ENCODE data around the gene SAMD9. TPM values are rescaled to one million over a fixed set of nuclear protein-coding genes. Genes with fewer than 3 reads are reported as not detected.

Gene SAMD9
- total RNA-seq, 1 experiment from 2014 or later = not detected

GRCh38 chr7:93146036-93146435 lies 28.3 kb upstream of the SAMD9 start:
- Histone ChIP-seq H2AK5ac (ENCODE audit: insufficient read length, low read length) (no peak overlapping the region), H3K23me2 (ENCODE audit: insufficient read length, low read depth, low read length, poor library complexity, severe bottlenecking) (no peaks in the 10 kb centered on the region), H3T11ph (ENCODE audit: low read length) (no peak overlapping the region), H3K14ac (ENCODE audit: insufficient read depth, low read length) (no peak overlapping the region), H2BK15ac (ENCODE audit: low read depth, low read length) (no peak overlapping the region), H3K4me2 (ENCODE audit: insufficient read depth, insufficient read length, low read length) (no peak overlapping the region), H3K79me2 (ENCODE audit: insufficient read depth, low read length) (no peaks in the 10 kb centered on the region), H2BK20ac (ENCODE audit: low read depth, low read length, poor library complexity, severe bottlenecking) (no peak overlapping the region), H2BK120ac (ENCODE audit: low read depth, low read length, poor library complexity, severe bottlenecking) (no peak overlapping the region), H2BK12ac (ENCODE audit: insufficient read length, low read depth, low read length) (no peak overlapping the region), H3K4ac (ENCODE audit: low read depth, low read length) (no peak overlapping the region), H3K56ac (ENCODE audit: insufficient read length, low read depth, low read length) (no peak overlapping the region), H3K9me3 (ENCODE audit: control insufficient read depth, low read depth, low read length) (no peaks in the 10 kb centered on the region), H2BK5ac (ENCODE audit: insufficient read length, low read length) (no peak overlapping the region), H3K27me3 (ENCODE audit: insufficient read depth, low read length) (no peaks in the 10 kb centered on the region), H3K23ac (ENCODE audit: insufficient read length, low read depth, low read length) (no peak overlapping the region), H4K91ac (ENCODE audit: insufficient read length, low read depth, low read length) (no peak overlapping the region), H4K5ac (ENCODE audit: insufficient read length, low read depth, low read length) (no peak overlapping the region), H3K27ac (ENCODE audit: insufficient read length, low read depth, low read length) (no peak overlapping the region), H4K8ac (replicated peaks; ENCODE audit: insufficient read length, low read depth, low read length) (no peak overlapping the region), H4K20me1 (ENCODE audit: control insufficient read depth, insufficient read depth, insufficient read length) (peaks cover 3% of the 10 kb centered on the region), H3K4me1 (ENCODE audit: insufficient read depth, low read length) (no peaks in the 10 kb centered on the region; the same call in 1 of the 2 replicates), H3K9ac (ENCODE audit: extremely low read depth, insufficient read length, low read length) (no peak overlapping the region), H3K79me1 (ENCODE audit: insufficient read depth, low read depth, low read length, poor library complexity, severe bottlenecking) (no peaks in the 10 kb centered on the region), H2AFZ (ENCODE audit: low read length) (no peak overlapping the region), H3K18ac (ENCODE audit: insufficient read length, low read depth, low read length) (no peak overlapping the region)
- H3K27ac Mint-ChIP-seq = peak overlapping the region in 1 of 3 experiments; percentile 74; a peak in 2 of 7 replicates
- no peak for TF ChIP-seq CTCF (conservative IDR thresholded peaks at IDR 0.05)
- no peak overlapping the region for H3K4me3 Mint-ChIP-seq
- H3K36me3 Mint-ChIP-seq (ENCODE audit: insufficient read depth in 1 of 3, low read depth in 3 of 3) = no peaks in the 10 kb centered on the region
- no peaks in the 10 kb centered on the region for H3K9me3 Mint-ChIP-seq
- H3K27me3 Mint-ChIP-seq (ENCODE audit: low read depth) = no peaks in the 10 kb centered on the region; the same call in none of the 2 replicates
- WGBS (ENCODE audit: extremely low coverage, insufficient read length, low lambda C conversion rate) = no CpG with 5 or more reads among the region's 1 CpG
- no peak for DNase-seq
- H3K4me1 Mint-ChIP-seq = peaks cover 3 to 15% of the 10 kb centered on the region in 2 experiments; a peak in 3 of 4 replicates

All from H9 (cell line).